Heart right ventricle (tissue), 16 donors: ENCODE measurements around the gene GDF11. TPM values are rescaled to one million over a fixed set of nuclear protein-coding genes. Genes with fewer than 3 reads are reported as not detected.

Experiments used
- ATAC-seq, 8 donors: fragments of 200-7000 bp; cut with Tn5 transposase; one replicate each; pipeline ENCODE4 v1.9.1; 2020; ENCODE audit warnings: mild to moderate bottlenecking in 8 of 8, moderate library complexity in 8 of 8, moderate number of reproducible peaks in 1 of 8
- DNase-seq, 2 donors: peaks; one replicate each; pipeline ENCODE4 v3.0.0-alpha.2; 2020
- H3K27ac ChIP-seq, 10 donors: fragments of 200-600 bp; sonication (generic) in 2 of 10; one replicate each; pipeline versions ENCODE4 v1.5.0 to v1.8.0; 2020 to 2022; ENCODE audit warnings: mild to moderate bottlenecking in 3 of 10
- H3K27me3 ChIP-seq, 7 donors: fragments of 200-600 bp; one replicate each; pipeline ENCODE4 v1.8.0; 2021 to 2022; ENCODE audit warnings: mild to moderate bottlenecking in 2 of 7
- H3K36me3 ChIP-seq, 9 donors: fragments of 200-600 bp; sonication (generic) in 1 of 9; one replicate each; pipeline versions ENCODE4 v1.5.0 to v1.8.0; 2020 to 2022; ENCODE audit warnings: mild to moderate bottlenecking in 2 of 9
- H3K4me1 ChIP-seq, 9 donors: fragments of 200-600 bp; sonication (generic) in 1 of 9; one replicate each; pipeline versions ENCODE4 v1.5.0 to v1.8.0; 2020 to 2022; ENCODE audit warnings: mild to moderate bottlenecking in 4 of 9
- H3K4me3 ChIP-seq, 10 donors: fragments of 200-600 bp; sonication (generic) in 2 of 10; one replicate each; pipeline versions ENCODE4 v1.5.0 to v1.8.0; 2020 to 2022; ENCODE audit warnings: mild to moderate bottlenecking in 7 of 10, moderate library complexity in 2 of 10
- H3K9me3 ChIP-seq, 11 donors: fragments of 200-600 bp in 10 of 11; sonication (generic) in 2 of 11; one replicate each; pipeline versions ENCODE4 v1.5.0 to v1.8.0; 2013 to 2022; ENCODE audit warnings: mild to moderate bottlenecking in 2 of 11, control low read depth in 1 of 11, moderate library complexity in 1 of 11
- CTCF ChIP-seq, 9 donors: fragments of 200-600 bp; sonication (generic) in 2 of 9; IDR thresholded peaks; one replicate each; pipeline versions ENCODE4 v1.5.0 to v1.8.0; 2021 to 2022; ENCODE audit warnings: antibody characterized with exemption in 9 of 9, mild to moderate bottlenecking in 5 of 9, moderate library complexity in 1 of 9
- WGBS, 2 donors: extraction: QIAGEN DNeasy Blood & Tissue Kit; methylation state at CpG; one replicate each; pipeline ENCODE4 v1.1.7; 2013; ENCODE audit warnings: inconsistent platforms in 1 of 2; 5-methylcytosine and 5-hydroxymethylcytosine counted together
- intact Hi-C, 10 donors: fragments of 100-400 bp; cut with DNase I; formaldehyde crosslinking; loops; one replicate each; pipeline versions ENCODE4 v1.11.1 to v1.14.2; 2022
- polyA plus RNA-seq, 2 donors: library from polyadenylated mRNA; stranded (reverse); fragments of 200-250 nt; gene quantifications; one replicate each; pipeline ENCODE4 v1.2.3, GENCODE V29; 2013
- total RNA-seq, 10 donors: library from RNA; stranded (reverse); fragmentation: NEBNext Ultra II Directional in 3 of 10; extraction: Animal tissue kit (Norgen Biotek cat#: 25700) in 3 of 10; gene quantifications; one replicate each; pipeline versions ENCODE4 v1.2.1 to v1.2.4, GENCODE V29; 2021 to 2023
- donor health status: Arrhythmogenic right ventricular cardiomyopathy.
- donor health status: ischemic (EF 13 %, LVEDD 7.1; RV severe dilation, severe dysfunction).
- donor health status: healthy with polysubstance abuse.
- donor health status: DM: no; HTN: yes; CAD: no.
- donor health status: DM: no; HTN: no; CAD: no.
- donor health status: ischemic (EF 25% LVEDD 6.9; RV normal size, moderate dysfunction).
- donor health status: ischemic (EF 25% LVEDD 5.7; RV mildly dilated, moderate dysfunction).
- donor health status: healthy.
- donor health status: DM: yes; HTN: yes; CAD: no.
- donor health status: Ischemic cardiomyopathy.
- donor health status: ischemic (EF 35%, LVEDD 5.7; RV mildly dilated, moderate dysfunction).
- donor health status: nonischemic (EF 11% LVEDD 7.7; RV severe dilation, severe dysfunction).
- donor health status: DM: yes; HTN: yes; CAD: no.
- donor health status: PGD.
- donor health status: ischemic (EF 29% LVEDD 5.4; RV normal size, mild dysfunction).
- donor health status: nonischemic (EF 23%, LVEDD 6.1; RV moderate dilation, normal function).

Gene GDF11
- total and polyA plus RNA-seq, 12 donors: 3.2 to 17.6 (median 11.7) TPM

- Histone ChIP-seq H3K27ac (peak overlapping the region in 6 of 10 donors; percentile 15 to 92 (median 46)), H3K27me3 (no peaks in the 10 kb centered on the region), H3K9me3 (no peaks in the 10 kb centered on the region), H3K4me1 (peaks cover 25 to 91% (median 83%) of the 10 kb centered on the region in 9 donors), H3K36me3 (peaks cover 0 to 82% (median 29%) of the 10 kb centered on the region in 9 donors), H3K4me3 (no peak overlapping the region)
- intact Hi-C loops: loop anchor here in 6 of 10 donors (5.0 kb wide), 3 partner anchors 41 to 66 kb away; a partner anchor contains a TSS
- ATAC-seq (no peak), DNase-seq (no peak)
- WGBS, 2 donors: 93 to 96% methylated on average over 8 of the region's 8 CpGs
- no peak for TF ChIP-seq CTCF (IDR thresholded peaks at IDR 0.05)
Measured at GRCh38 chr12:55722948-55723347, 20.0 kb upstream of the GDF11 start.

GRCh38 chr12:55723516-55724225, 19.3 kb upstream of the GDF11 start:
- H3K9me3 ChIP-seq: no peaks in the 10 kb centered on the region
- H3K36me3 ChIP-seq: peaks cover 0 to 81% (median 29%) of the 10 kb centered on the region in 9 donors
- no peak overlapping the region for H3K4me3 ChIP-seq
- 44 to 49% methylated on average over 10 of the region's 10 CpGs for WGBS, 2 donors
- peaks cover 19 to 86% (median 78%) of the 10 kb centered on the region in 9 donors for H3K4me1 ChIP-seq
- TF ChIP-seq CTCF (IDR thresholded peaks at IDR 0.05): no peak
- DNase-seq: no peak
- peak overlapping the region in 8 of 10 donors; percentile 15 to 92 (median 46) for H3K27ac ChIP-seq
- intact Hi-C loops: loop anchor here in 6 of 10 donors (5.0 kb wide), 3 partner anchors 41 to 66 kb away; a partner anchor contains a TSS
- ATAC-seq: no peak
- H3K27me3 ChIP-seq: no peaks in the 10 kb centered on the region

GRCh38 chr12:55724226-55724939, 18.5 kb upstream of the GDF11 start:
- H3K27ac ChIP-seq: peak overlapping the region in 7 of 10 donors; percentile 35 to 100 (median 53)
- peak in 8 of 9 donors; percentile 24 to 68 (median 59) for TF ChIP-seq CTCF (IDR thresholded peaks at IDR 0.05)
- ATAC-seq: no peak
- intact Hi-C loops: loop anchor here in 6 of 10 donors (5.0 kb wide), 3 partner anchors 42 to 67 kb away; a partner anchor contains a TSS
- H3K4me1 ChIP-seq: peaks cover 13 to 79% (median 71%) of the 10 kb centered on the region in 9 donors
- H3K9me3 ChIP-seq: no peaks in the 10 kb centered on the region
- no peak overlapping the region for H3K4me3 ChIP-seq
- H3K27me3 ChIP-seq: no peaks in the 10 kb centered on the region
- DNase-seq: peak in 1 of 2 donors; percentile 64
- peaks cover 0 to 74% (median 29%) of the 10 kb centered on the region in 9 donors for H3K36me3 ChIP-seq
- WGBS, 2 donors: 56 to 59% methylated on average over 11 of the region's 11 CpGs

GRCh38 chr12:55724940-55725309, 18.0 kb upstream of the GDF11 start:
- no peaks in the 10 kb centered on the region for H3K9me3 ChIP-seq
- H3K27me3 ChIP-seq: no peaks in the 10 kb centered on the region
- no peak for TF ChIP-seq CTCF (IDR thresholded peaks at IDR 0.05)
- intact Hi-C loops: loop anchor here in 8 of 10 donors (5.0 kb wide), 3 partner anchors 43 to 68 kb away; a partner anchor contains a TSS
- peaks cover 16 to 78% (median 65%) of the 10 kb centered on the region in 9 donors for H3K4me1 ChIP-seq
- H3K4me3 ChIP-seq: no peak overlapping the region
- peak overlapping the region in 6 of 10 donors; percentile 10 to 100 (median 39) for H3K27ac ChIP-seq
- ATAC-seq (no peak), DNase-seq (no peak)
- peaks cover 0 to 69% (median 29%) of the 10 kb centered on the region in 9 donors for H3K36me3 ChIP-seq
- 45 to 52% methylated on average over 3 of the region's 3 CpGs for WGBS, 2 donors
